GM08714 (cell line): ENCODE measurements around the gene ACAA2.

Experiments
- H3K4me3 ChIP-seq: fragments of 200-500 bp; sonication (Bioruptor generic); 2 replicates; pipeline ENCODE4 v1.5.1; 2014; ENCODE audit warnings: mild to moderate bottlenecking, low read length, inconsistent platforms
- ZNF274 ChIP-seq: IDR thresholded peaks from 2 replicates; pipeline ENCODE4 v1.6.1; 2012; ENCODE audit warnings: mild to moderate bottlenecking, low read depth, low read length

The ACAA2 gene

GRCh38 chr18:49849331-49850217 lies 36.2 kb upstream of the ACAA2 start:
- no peak for TF ChIP-seq ZNF274
- no peak overlapping the region for H3K4me3 ChIP-seq

- H3K4me3 ChIP-seq = no peak overlapping the region
- TF ChIP-seq ZNF274 = no peak
Measured at GRCh38 chr18:49848115-49848514, 34.8 kb upstream of the ACAA2 start.

- no peak for TF ChIP-seq ZNF274
- H3K4me3 ChIP-seq = no peak overlapping the region
Measured at GRCh38 chr18:49847524-49847923, 34.2 kb upstream of the ACAA2 start.

- no peak overlapping the region for H3K4me3 ChIP-seq
- TF ChIP-seq ZNF274 = no peak
Measured at GRCh38 chr18:49846718-49847470, 33.6 kb upstream of the ACAA2 start.

GRCh38 chr18:49846361-49846662 lies 33.0 kb upstream of the ACAA2 start:
- no peak overlapping the region for H3K4me3 ChIP-seq
- no peak for TF ChIP-seq ZNF274

- no peak for TF ChIP-seq ZNF274
- no peak overlapping the region for H3K4me3 ChIP-seq
Measured at GRCh38 chr18:49845629-49846360, 32.5 kb upstream of the ACAA2 start.

GRCh38 chr18:49844903-49845302 lies 31.6 kb upstream of the ACAA2 start:
- no peak overlapping the region for H3K4me3 ChIP-seq
- no peak for TF ChIP-seq ZNF274

GRCh38 chr18:49843778-49844625 lies 30.7 kb upstream of the ACAA2 start:
- H3K4me3 ChIP-seq = no peak overlapping the region
- TF ChIP-seq ZNF274 = no peak

GRCh38 chr18:49843131-49843530 lies 29.8 kb upstream of the ACAA2 start:
- no peak for TF ChIP-seq ZNF274
- H3K4me3 ChIP-seq = no peak overlapping the region

GRCh38 chr18:49842656-49843055 lies 29.3 kb upstream of the ACAA2 start:
- no peak for TF ChIP-seq ZNF274
- H3K4me3 ChIP-seq = no peak overlapping the region

- no peak overlapping the region for H3K4me3 ChIP-seq
- TF ChIP-seq ZNF274 = no peak
Measured at GRCh38 chr18:49841236-49842217, 28.2 kb upstream of the ACAA2 start.

GRCh38 chr18:49839012-49839411 lies 25.7 kb upstream of the ACAA2 start:
- TF ChIP-seq ZNF274 = no peak
- no peak overlapping the region for H3K4me3 ChIP-seq

- no peak overlapping the region for H3K4me3 ChIP-seq
- TF ChIP-seq ZNF274 = no peak
Measured at GRCh38 chr18:49838381-49838780, 25.0 kb upstream of the ACAA2 start.
